Heart right ventricle (tissue), 16 donors: Measurements from ENCODE around the gene CDH18. TPM values are rescaled to one million over a fixed set of nuclear protein-coding genes. Genes with fewer than 3 reads are reported as not detected.

Source experiments
- ATAC-seq, 8 donors: fragments of 200-7000 bp; cut with Tn5 transposase; one replicate each; pipeline ENCODE4 v1.9.1; 2020; ENCODE audit warnings: mild to moderate bottlenecking in 8 of 8, moderate library complexity in 8 of 8, moderate number of reproducible peaks in 1 of 8
- DNase-seq, 2 donors: peaks; one replicate each; pipeline ENCODE4 v3.0.0-alpha.2; 2020
- H3K27ac ChIP-seq, 10 donors: fragments of 200-600 bp; sonication (generic) in 2 of 10; one replicate each; pipeline versions ENCODE4 v1.5.0 to v1.8.0; 2020 to 2022; ENCODE audit warnings: mild to moderate bottlenecking in 3 of 10
- H3K27me3 ChIP-seq, 7 donors: fragments of 200-600 bp; one replicate each; pipeline ENCODE4 v1.8.0; 2021 to 2022; ENCODE audit warnings: mild to moderate bottlenecking in 2 of 7
- H3K36me3 ChIP-seq, 9 donors: fragments of 200-600 bp; sonication (generic) in 1 of 9; one replicate each; pipeline versions ENCODE4 v1.5.0 to v1.8.0; 2020 to 2022; ENCODE audit warnings: mild to moderate bottlenecking in 2 of 9
- H3K4me1 ChIP-seq, 9 donors: fragments of 200-600 bp; sonication (generic) in 1 of 9; one replicate each; pipeline versions ENCODE4 v1.5.0 to v1.8.0; 2020 to 2022; ENCODE audit warnings: mild to moderate bottlenecking in 4 of 9
- H3K4me3 ChIP-seq, 10 donors: fragments of 200-600 bp; sonication (generic) in 2 of 10; one replicate each; pipeline versions ENCODE4 v1.5.0 to v1.8.0; 2020 to 2022; ENCODE audit warnings: mild to moderate bottlenecking in 7 of 10, moderate library complexity in 2 of 10
- H3K9me3 ChIP-seq, 11 donors: fragments of 200-600 bp in 10 of 11; sonication (generic) in 2 of 11; one replicate each; pipeline versions ENCODE4 v1.5.0 to v1.8.0; 2013 to 2022; ENCODE audit warnings: mild to moderate bottlenecking in 2 of 11, control low read depth in 1 of 11, moderate library complexity in 1 of 11
- CTCF ChIP-seq, 9 donors: fragments of 200-600 bp; sonication (generic) in 2 of 9; IDR thresholded peaks; one replicate each; pipeline versions ENCODE4 v1.5.0 to v1.8.0; 2021 to 2022; ENCODE audit warnings: antibody characterized with exemption in 9 of 9, mild to moderate bottlenecking in 5 of 9, moderate library complexity in 1 of 9
- WGBS, 2 donors: extraction: QIAGEN DNeasy Blood & Tissue Kit; methylation state at CpG; one replicate each; pipeline ENCODE4 v1.1.7; 2013; ENCODE audit warnings: inconsistent platforms in 1 of 2; 5-methylcytosine and 5-hydroxymethylcytosine counted together
- intact Hi-C, 10 donors: fragments of 100-400 bp; cut with DNase I; formaldehyde crosslinking; loops; one replicate each; pipeline versions ENCODE4 v1.11.1 to v1.14.2; 2022
- polyA plus RNA-seq, 2 donors: library from polyadenylated mRNA; stranded (reverse); fragments of 200-250 nt; gene quantifications; one replicate each; pipeline ENCODE4 v1.2.3, GENCODE V29; 2013
- total RNA-seq, 10 donors: library from RNA; stranded (reverse); fragmentation: NEBNext Ultra II Directional in 3 of 10; extraction: Animal tissue kit (Norgen Biotek cat#: 25700) in 3 of 10; gene quantifications; one replicate each; pipeline versions ENCODE4 v1.2.1 to v1.2.4, GENCODE V29; 2021 to 2023
- donor health status: Arrhythmogenic right ventricular cardiomyopathy.
- donor health status: ischemic (EF 13 %, LVEDD 7.1; RV severe dilation, severe dysfunction).
- donor health status: healthy with polysubstance abuse.
- donor health status: DM: no; HTN: yes; CAD: no.
- donor health status: DM: no; HTN: no; CAD: no.
- donor health status: ischemic (EF 25% LVEDD 6.9; RV normal size, moderate dysfunction).
- donor health status: ischemic (EF 25% LVEDD 5.7; RV mildly dilated, moderate dysfunction).
- donor health status: healthy.
- donor health status: DM: yes; HTN: yes; CAD: no.
- donor health status: Ischemic cardiomyopathy.
- donor health status: ischemic (EF 35%, LVEDD 5.7; RV mildly dilated, moderate dysfunction).
- donor health status: nonischemic (EF 11% LVEDD 7.7; RV severe dilation, severe dysfunction).
- donor health status: DM: yes; HTN: yes; CAD: no.
- donor health status: PGD.
- donor health status: ischemic (EF 29% LVEDD 5.4; RV normal size, mild dysfunction).
- donor health status: nonischemic (EF 23%, LVEDD 6.1; RV moderate dilation, normal function).

The CDH18 gene
- total and polyA plus RNA-seq, 12 donors: not detected

- no peaks in the 10 kb centered on the region for H3K36me3 ChIP-seq
- no peak for DNase-seq
- intact Hi-C loops: no loop called here
- no peaks in the 10 kb centered on the region for H3K27me3 ChIP-seq
- no peak for TF ChIP-seq CTCF (IDR thresholded peaks at IDR 0.05)
- H3K4me3 ChIP-seq: no peak overlapping the region
- no peak for ATAC-seq
- peaks cover 0 to 12% (median 0%) of the 10 kb centered on the region in 11 donors for H3K9me3 ChIP-seq
- H3K27ac ChIP-seq: no peak overlapping the region
- no peaks in the 10 kb centered on the region for H3K4me1 ChIP-seq
These were observed 500.5 kb downstream of the CDH18 start for GRCh38 chr5:19487480-19487879.

- ATAC-seq: no peak
- peaks cover 0 to 23% (median 0%) of the 10 kb centered on the region in 11 donors for H3K9me3 ChIP-seq
- whole genome bisulfite sequencing, 2 donors: 79 to 84% methylated on average over 5 of the region's 5 CpGs
These were observed 508.4 kb downstream of the CDH18 start for GRCh38 chr5:19479562-19479961.

GRCh38 chr5:19462019-19462418 is 526.0 kb downstream of the CDH18 start:
- no peak overlapping the region for H3K4me3 ChIP-seq
- no peaks in the 10 kb centered on the region for H3K36me3 ChIP-seq
- H3K9me3 ChIP-seq: peaks cover 0 to 18% (median 0%) of the 10 kb centered on the region in 11 donors
- H3K27ac ChIP-seq: no peak overlapping the region
- 29 to 42% methylated on average over 1 of the region's 1 CpG for WGBS, 2 donors
- H3K4me1 ChIP-seq: no peaks in the 10 kb centered on the region
- intact Hi-C loops: no loop called here
- ATAC-seq: no peak
- no peak for TF ChIP-seq CTCF (IDR thresholded peaks at IDR 0.05)
- H3K27me3 ChIP-seq: no peaks in the 10 kb centered on the region
- no peak for DNase-seq

More at GRCh38 chr5:19479562-19479961, 508.4 kb downstream of the CDH18 start:
- Histone ChIP-seq H3K27me3 (no peaks in the 10 kb centered on the region), H3K27ac (no peak overlapping the region), H3K4me1 (no peaks in the 10 kb centered on the region), H3K4me3 (no peak overlapping the region), H3K36me3 (no peaks in the 10 kb centered on the region)
- no peak for TF ChIP-seq CTCF (IDR thresholded peaks at IDR 0.05)
- no peak for DNase-seq
- intact Hi-C loops: no loop called here

- intact Hi-C loops: no loop called here
- H3K27me3 ChIP-seq: no peaks in the 10 kb centered on the region
- H3K4me3 ChIP-seq: no peak overlapping the region
- no peaks in the 10 kb centered on the region for H3K4me1 ChIP-seq
- no peaks in the 10 kb centered on the region for H3K36me3 ChIP-seq
- TF ChIP-seq CTCF (IDR thresholded peaks at IDR 0.05): no peak
- no peak overlapping the region for H3K27ac ChIP-seq
- DNase-seq (no peak), ATAC-seq (no peak)
- H3K9me3 ChIP-seq: peaks cover 0 to 21% (median 0%) of the 10 kb centered on the region in 11 donors
- 75 to 81% methylated on average over 3 of the region's 3 CpGs for WGBS, 2 donors
These were observed 563.5 kb downstream of the CDH18 start for GRCh38 chr5:19424506-19424905.
